Activated naive CD8-positive, alpha-beta T cell (primary cell): ENCODE results near the gene PPP1R13L.

Source experiments
- H3K27ac Mint-ChIP-seq: one replicate; pipeline ENCODE4 v1.8.0; 2021; ENCODE audit warnings: mixed read lengths
- H3K27me3 Mint-ChIP-seq: one replicate; pipeline ENCODE4 v1.8.0; 2021; ENCODE audit warnings: mixed read lengths
- H3K36me3 Mint-ChIP-seq: one replicate; pipeline ENCODE4 v1.8.0; 2021; ENCODE audit warnings: mixed read lengths
- H3K4me1 Mint-ChIP-seq: one replicate; pipeline ENCODE4 v1.8.0; 2021; ENCODE audit warnings: low read depth, mixed read lengths
- H3K4me3 Mint-ChIP-seq: one replicate; pipeline ENCODE4 v1.8.0; 2021; ENCODE audit warnings: mild to moderate bottlenecking, mixed read lengths
- H3K9me3 Mint-ChIP-seq: one replicate; pipeline ENCODE4 v1.8.0; 2021; ENCODE audit warnings: low read depth, mixed read lengths

The PPP1R13L gene

GRCh38 chr19:45380107-45380506 is 24.8 kb downstream of the PPP1R13L start:
- H3K4me3 Mint-ChIP-seq: no peak overlapping the region
- no peaks in the 10 kb centered on the region for H3K36me3 Mint-ChIP-seq
- peaks cover 4% of the 10 kb centered on the region for H3K27me3 Mint-ChIP-seq

GRCh38 chr19:45376045-45376724 is 28.7 kb downstream of the PPP1R13L start:
- no peaks in the 10 kb centered on the region for H3K36me3 Mint-ChIP-seq
- no peak overlapping the region for H3K27ac Mint-ChIP-seq

More at GRCh38 chr19:45380107-45380506, 24.8 kb downstream of the PPP1R13L start:
- H3K4me1 Mint-ChIP-seq: no peaks in the 10 kb centered on the region
- no peak overlapping the region for H3K27ac Mint-ChIP-seq
- no peaks in the 10 kb centered on the region for H3K9me3 Mint-ChIP-seq

GRCh38 chr19:45370410-45371204 is 34.3 kb downstream of the PPP1R13L start, which contains the start of gene ERCC2:
TSS of gene ERCC2 (minus strand) at chr19:45370573. CDS start at chr19:45370540, 33 bp downstream.
- Mint-ChIP-seq H3K27ac (peak within 1 kb of the TSS; percentile 98), H3K36me3 (no peaks in the 10 kb centered on the region), H3K27me3 (peaks cover 1% of the 10 kb centered on the region), H3K4me3 (peak within 1 kb of the TSS; percentile 93), H3K9me3 (no peaks in the 10 kb centered on the region), H3K4me1 (peaks cover 15% of the 10 kb centered on the region)

More at GRCh38 chr19:45376045-45376724, 28.7 kb downstream of the PPP1R13L start:
- H3K4me1 Mint-ChIP-seq: no peaks in the 10 kb centered on the region
- no peak overlapping the region for H3K4me3 Mint-ChIP-seq
- H3K27me3 Mint-ChIP-seq: peaks cover 1% of the 10 kb centered on the region
- H3K9me3 Mint-ChIP-seq: no peaks in the 10 kb centered on the region

GRCh38 chr19:45368737-45369340 is 36.0 kb downstream of the PPP1R13L start:
- Mint-ChIP-seq H3K27ac (no peak overlapping the region), H3K4me1 (peaks cover 15% of the 10 kb centered on the region), H3K36me3 (no peaks in the 10 kb centered on the region), H3K27me3 (no peaks in the 10 kb centered on the region), H3K9me3 (no peaks in the 10 kb centered on the region), H3K4me3 (peak overlapping the region; percentile 72)

GRCh38 chr19:45368127-45368526 is 36.7 kb downstream of the PPP1R13L start:
- Mint-ChIP-seq H3K36me3 (no peaks in the 10 kb centered on the region), H3K27ac (no peak overlapping the region), H3K4me3 (no peak overlapping the region), H3K27me3 (no peaks in the 10 kb centered on the region), H3K9me3 (no peaks in the 10 kb centered on the region), H3K4me1 (peaks cover 15% of the 10 kb centered on the region)

GRCh38 chr19:45364696-45365095 is 40.2 kb downstream of the PPP1R13L start:
- Mint-ChIP-seq H3K9me3 (no peaks in the 10 kb centered on the region), H3K4me1 (peaks cover 11% of the 10 kb centered on the region), H3K4me3 (no peak overlapping the region), H3K27ac (no peak overlapping the region), H3K27me3 (no peaks in the 10 kb centered on the region), H3K36me3 (peaks cover 4% of the 10 kb centered on the region)

GRCh38 chr19:45363861-45364459 is 40.9 kb downstream of the PPP1R13L start:
- Mint-ChIP-seq H3K4me1 (peaks cover 9% of the 10 kb centered on the region), H3K4me3 (no peak overlapping the region), H3K9me3 (no peaks in the 10 kb centered on the region), H3K27me3 (no peaks in the 10 kb centered on the region), H3K27ac (no peak overlapping the region), H3K36me3 (peaks cover 4% of the 10 kb centered on the region)

- H3K4me3 Mint-ChIP-seq: no peak overlapping the region
Observed at GRCh38 chr19:45362291-45362690, 42.6 kb downstream of the PPP1R13L start.

GRCh38 chr19:45361608-45362007 is 43.3 kb downstream of the PPP1R13L start:
- Mint-ChIP-seq H3K27me3 (no peaks in the 10 kb centered on the region), H3K9me3 (no peaks in the 10 kb centered on the region), H3K4me3 (no peak overlapping the region), H3K27ac (no peak overlapping the region), H3K36me3 (peaks cover 4% of the 10 kb centered on the region), H3K4me1 (no peaks in the 10 kb centered on the region)

More at GRCh38 chr19:45362291-45362690, 42.6 kb downstream of the PPP1R13L start:
- Mint-ChIP-seq H3K36me3 (peaks cover 4% of the 10 kb centered on the region), H3K4me1 (no peaks in the 10 kb centered on the region), H3K27me3 (no peaks in the 10 kb centered on the region), H3K27ac (no peak overlapping the region), H3K9me3 (no peaks in the 10 kb centered on the region)

- H3K4me1 Mint-ChIP-seq: no peaks in the 10 kb centered on the region
- peaks cover 4% of the 10 kb centered on the region for H3K36me3 Mint-ChIP-seq
- no peaks in the 10 kb centered on the region for H3K27me3 Mint-ChIP-seq
- no peaks in the 10 kb centered on the region for H3K9me3 Mint-ChIP-seq
- no peak overlapping the region for H3K4me3 Mint-ChIP-seq
- H3K27ac Mint-ChIP-seq: no peak overlapping the region
Observed at GRCh38 chr19:45358213-45358792, 46.6 kb downstream of the PPP1R13L start.

GRCh38 chr19:45357445-45357783 is 47.5 kb downstream of the PPP1R13L start:
- H3K27me3 Mint-ChIP-seq: no peaks in the 10 kb centered on the region
- no peak overlapping the region for H3K4me3 Mint-ChIP-seq
- no peaks in the 10 kb centered on the region for H3K4me1 Mint-ChIP-seq
- H3K9me3 Mint-ChIP-seq: no peaks in the 10 kb centered on the region
- H3K27ac Mint-ChIP-seq: no peak overlapping the region
- peaks cover 4% of the 10 kb centered on the region for H3K36me3 Mint-ChIP-seq

- no peak overlapping the region for H3K27ac Mint-ChIP-seq
Observed at GRCh38 chr19:45356760-45357444, 48.0 kb downstream of the PPP1R13L start.

GRCh38 chr19:45355910-45356309 is 49.0 kb downstream of the PPP1R13L start:
- no peak overlapping the region for H3K27ac Mint-ChIP-seq
- no peaks in the 10 kb centered on the region for H3K4me1 Mint-ChIP-seq
- H3K9me3 Mint-ChIP-seq: no peaks in the 10 kb centered on the region
- no peaks in the 10 kb centered on the region for H3K36me3 Mint-ChIP-seq
- no peak overlapping the region for H3K4me3 Mint-ChIP-seq
- no peaks in the 10 kb centered on the region for H3K27me3 Mint-ChIP-seq

More at GRCh38 chr19:45356760-45357444, 48.0 kb downstream of the PPP1R13L start:
- no peaks in the 10 kb centered on the region for H3K27me3 Mint-ChIP-seq
- no peak overlapping the region for H3K4me3 Mint-ChIP-seq
- no peaks in the 10 kb centered on the region for H3K9me3 Mint-ChIP-seq
- H3K36me3 Mint-ChIP-seq: peaks cover 4% of the 10 kb centered on the region
- no peaks in the 10 kb centered on the region for H3K4me1 Mint-ChIP-seq

GRCh38 chr19:45355402-45355801 is 49.5 kb downstream of the PPP1R13L start:
- Mint-ChIP-seq H3K27me3 (no peaks in the 10 kb centered on the region), H3K9me3 (no peaks in the 10 kb centered on the region), H3K4me1 (no peaks in the 10 kb centered on the region), H3K4me3 (no peak overlapping the region), H3K36me3 (no peaks in the 10 kb centered on the region), H3K27ac (no peak overlapping the region)
